Mesenchymal stem cell (in vitro differentiated cells and primary cell): ENCODE measurements around the gene PPP6R3.

Source experiments
- DNase-seq: peaks from one replicate; pipeline ENCODE4 v3.0.0-alpha.2; 2013
- H2AFZ ChIP-seq: one replicate; pipeline ENCODE4 v1.6.1; 2013; ENCODE audit warnings: low read depth, mild to moderate bottlenecking, control low read depth, inconsistent platforms, low read length, moderate library complexity
- H2AK5ac ChIP-seq: 2 replicates; pipeline ENCODE4 v1.6.1; 2013; ENCODE audit warnings: low read length, moderate library complexity, mild to moderate bottlenecking, inconsistent platforms; ENCODE audit not compliant: severe bottlenecking
- H2BK120ac ChIP-seq: one replicate; pipeline ENCODE4 v1.6.1; 2013; ENCODE audit warnings: low read depth, mild to moderate bottlenecking, inconsistent platforms, low read length, moderate library complexity
- H2BK12ac ChIP-seq, 2 experiments: one replicate each; pipeline ENCODE4 v1.6.1; 2013; ENCODE audit warnings: inconsistent platforms in 2 of 2, low read length in 2 of 2, mild to moderate bottlenecking in 2 of 2, moderate library complexity in 2 of 2, control low read depth in 1 of 2
- H2BK15ac ChIP-seq: one replicate; pipeline ENCODE4 v1.6.1; 2013; ENCODE audit warnings: mild to moderate bottlenecking, low read depth, inconsistent platforms; ENCODE audit not compliant: poor library complexity, severe bottlenecking
- H2BK5ac ChIP-seq: 2 replicates; pipeline ENCODE4 v1.6.1; 2013; ENCODE audit warnings: low read depth, mild to moderate bottlenecking, low read length, control low read depth, inconsistent platforms; ENCODE audit not compliant: poor library complexity, severe bottlenecking
- H3K14ac ChIP-seq, 2 experiments: one replicate each; pipeline ENCODE4 v1.6.1; 2013; ENCODE audit warnings: inconsistent platforms in 2 of 2, low read length in 2 of 2, control low read depth in 1 of 2, mild to moderate bottlenecking in 1 of 2, moderate library complexity in 1 of 2
- H3K18ac ChIP-seq, 2 experiments: one replicate each; pipeline ENCODE4 v1.6.1; 2013; ENCODE audit warnings: inconsistent platforms in 2 of 2, low read length in 2 of 2, control low read depth in 1 of 2, low read depth in 1 of 2, mild to moderate bottlenecking in 1 of 2
- H3K23ac ChIP-seq, 2 experiments: one replicate each; pipeline ENCODE4 v1.6.1; 2013; ENCODE audit warnings: inconsistent platforms in 2 of 2, low read length in 2 of 2, mild to moderate bottlenecking in 2 of 2, moderate library complexity in 2 of 2, control low read depth in 1 of 2
- H3K27ac ChIP-seq: 2 replicates; pipeline ENCODE4 v1.5.1; 2013; ENCODE audit warnings: mild to moderate bottlenecking, moderate library complexity, low read length, control low read depth, inconsistent platforms; ENCODE audit not compliant: poor library complexity, severe bottlenecking
- H3K27me3 ChIP-seq, 2 experiments: 2 replicates each; pipeline versions ENCODE4 v1.6.1 to v1.7.0; 2013; ENCODE audit warnings: low read length in 2 of 2, mild to moderate bottlenecking in 2 of 2, moderate library complexity in 2 of 2, control low read depth in 1 of 2, inconsistent platforms in 1 of 2; ENCODE audit not compliant: control insufficient read depth in 1 of 2, insufficient read depth in 1 of 2
- H3K36me3 ChIP-seq, 2 experiments: 2 replicates each; pipeline versions ENCODE4 v1.6.1 to v1.7.0; 2013; ENCODE audit warnings: low read length in 2 of 2, control low read depth in 1 of 2, inconsistent platforms in 1 of 2, low read depth in 1 of 2, mild to moderate bottlenecking in 1 of 2; ENCODE audit not compliant: insufficient read depth in 2 of 2, control insufficient read depth in 1 of 2
- H3K4ac ChIP-seq, 2 experiments: one replicate each; pipeline ENCODE4 v1.6.1; 2013; ENCODE audit warnings: inconsistent platforms in 2 of 2, low read length in 2 of 2, mild to moderate bottlenecking in 2 of 2, moderate library complexity in 2 of 2, control low read depth in 1 of 2, low read depth in 1 of 2
- H3K4me1 ChIP-seq: 2 replicates; pipeline ENCODE4 v1.6.1; 2013; ENCODE audit warnings: low read depth, low read length, control low read depth; ENCODE audit not compliant: control insufficient read depth, insufficient read depth
- H3K4me2 ChIP-seq: 2 replicates; pipeline ENCODE4 v1.6.1; 2013; ENCODE audit warnings: low read length, mild to moderate bottlenecking, inconsistent platforms; ENCODE audit not compliant: poor library complexity, severe bottlenecking
- H3K4me3 ChIP-seq, 2 experiments: 2 replicates each; pipeline versions ENCODE4 v1.5.1 to v1.7.0; 2013; ENCODE audit warnings: low read length in 2 of 2, mild to moderate bottlenecking in 2 of 2, control low read depth in 1 of 2, low read depth in 1 of 2; ENCODE audit not compliant: insufficient read depth in 1 of 2
- H3K79me1 ChIP-seq: replicated peaks from 2 replicates; pipeline ENCODE4 v1.6.1; 2013; ENCODE audit warnings: mild to moderate bottlenecking, control low read depth, low read length, inconsistent platforms; ENCODE audit not compliant: poor library complexity, severe bottlenecking
- H3K9ac ChIP-seq: 2 replicates; pipeline ENCODE4 v1.7.0; 2013; ENCODE audit warnings: mild to moderate bottlenecking, low read length, moderate library complexity
- H3K9me3 ChIP-seq: 2 replicates; pipeline ENCODE4 v1.7.0; 2013; ENCODE audit warnings: mild to moderate bottlenecking, low read length; ENCODE audit not compliant: control insufficient read depth
- H4K8ac ChIP-seq: one replicate; pipeline ENCODE4 v1.6.1; 2013; ENCODE audit warnings: inconsistent platforms, mild to moderate bottlenecking, low read length, moderate library complexity
- H4K91ac ChIP-seq: one replicate; pipeline ENCODE4 v1.6.1; 2013; ENCODE audit warnings: mild to moderate bottlenecking, low read length, inconsistent platforms
- WGBS: methylation state at CpG from one replicate; pipeline ENCODE4 v1.1.7; 2013; ENCODE audit warnings: mixed read lengths; 5-methylcytosine and 5-hydroxymethylcytosine counted together

PPP6R3 gene

GRCh38 chr11:68601147-68601546, 140.6 kb downstream of the PPP6R3 start:
- H4K91ac ChIP-seq = no peak overlapping the region
- no peak overlapping the region for H2BK15ac ChIP-seq
- no peak overlapping the region for H4K8ac ChIP-seq
- H2BK120ac ChIP-seq = no peak overlapping the region
- peaks cover 10% of the 10 kb centered on the region for H3K9me3 ChIP-seq
- H3K23ac ChIP-seq = no peak overlapping the region
- H3K14ac ChIP-seq = no peak overlapping the region
- H3K27me3 ChIP-seq = no peaks in the 10 kb centered on the region
- DNase-seq = no peak
- H3K4me3 ChIP-seq = no peak overlapping the region
- H3K4me1 ChIP-seq = peaks cover 6% of the 10 kb centered on the region
- WGBS = 100% methylated on average over 6 of the region's 7 CpGs
- H3K9ac ChIP-seq = no peak overlapping the region
- no peak overlapping the region for H3K27ac ChIP-seq
- peaks cover 56 to 98% of the 10 kb centered on the region in 2 experiments for H3K36me3 ChIP-seq
- no peak overlapping the region for H2AK5ac ChIP-seq
- H2BK12ac ChIP-seq = no peak overlapping the region
- H3K4ac ChIP-seq = no peak overlapping the region
- no peak overlapping the region for H3K18ac ChIP-seq
- H3K79me1 ChIP-seq = peaks cover 44% of the 10 kb centered on the region
- no peak overlapping the region for H2AFZ ChIP-seq
- no peak overlapping the region for H3K4me2 ChIP-seq
- no peak overlapping the region for H2BK5ac ChIP-seq

- no peak overlapping the region for H4K8ac ChIP-seq
- H4K91ac ChIP-seq = no peak overlapping the region
- no peak overlapping the region for H3K23ac ChIP-seq
- peaks cover 12% of the 10 kb centered on the region for H3K79me1 ChIP-seq
- H3K14ac ChIP-seq = no peak overlapping the region
- WGBS = 96% methylated on average over 11 of the region's 13 CpGs
- H3K9ac ChIP-seq = no peak overlapping the region
- no peaks in the 10 kb centered on the region for H3K4me1 ChIP-seq
- H2AK5ac ChIP-seq = no peak overlapping the region
- H3K18ac ChIP-seq = no peak overlapping the region
- no peak overlapping the region for H3K27ac ChIP-seq
- no peak overlapping the region for H2AFZ ChIP-seq
- H3K9me3 ChIP-seq = peaks cover 11% of the 10 kb centered on the region
- no peak overlapping the region for H3K4ac ChIP-seq
- DNase-seq = no peak
- no peak overlapping the region for H2BK12ac ChIP-seq
- H3K27me3 ChIP-seq = no peaks in the 10 kb centered on the region
- peaks cover 48 to 99% of the 10 kb centered on the region in 2 experiments for H3K36me3 ChIP-seq
- no peak overlapping the region for H2BK120ac ChIP-seq
- H2BK5ac ChIP-seq = no peak overlapping the region
- H3K4me2 ChIP-seq = no peak overlapping the region
- H3K4me3 ChIP-seq = no peak overlapping the region
- no peak overlapping the region for H2BK15ac ChIP-seq
Measured at GRCh38 chr11:68609761-68610160, 149.2 kb downstream of the PPP6R3 start.

DNA sequence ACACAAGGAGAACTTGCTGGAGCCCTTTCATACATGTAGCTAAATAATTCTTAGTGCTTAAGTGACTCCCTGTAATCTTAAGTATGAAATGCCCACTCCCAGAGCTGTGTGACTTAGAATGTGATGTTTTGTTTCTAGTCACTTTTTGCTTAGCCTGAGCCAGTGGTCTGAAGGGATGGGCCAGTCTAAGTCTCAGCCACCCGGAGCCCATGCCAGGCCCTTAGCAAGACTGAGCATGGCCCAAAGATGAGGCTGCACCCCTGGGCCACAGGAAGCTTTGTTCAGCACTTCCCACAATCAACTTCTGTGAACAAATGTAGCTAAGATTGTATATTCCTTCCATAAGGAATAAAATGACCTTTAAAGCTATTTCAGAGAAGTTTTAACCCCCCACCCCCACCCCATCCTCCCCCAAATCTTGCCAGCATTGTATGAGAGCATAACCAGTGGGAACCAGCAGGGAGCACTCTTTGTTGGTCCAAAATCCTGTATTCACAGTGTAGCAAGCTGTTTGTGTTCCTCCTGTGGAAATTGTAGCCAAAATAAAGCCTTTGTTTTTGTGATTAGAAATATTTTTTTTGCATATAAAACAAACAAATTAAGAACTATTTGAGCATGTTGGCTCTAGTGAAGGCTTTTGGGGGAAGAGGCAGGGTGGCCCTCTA, 150.0 kb downstream of the PPP6R3 start:
- H3K36me3 ChIP-seq = peaks cover 51 to 99% of the 10 kb centered on the region in 2 experiments
- no peak overlapping the region for H2BK120ac ChIP-seq
- H2BK12ac ChIP-seq = no peak overlapping the region
- H3K9me3 ChIP-seq = peaks cover 7% of the 10 kb centered on the region
- H2AK5ac ChIP-seq = no peak overlapping the region
- no peaks in the 10 kb centered on the region for H3K27me3 ChIP-seq
- H3K79me1 ChIP-seq = peaks cover 11% of the 10 kb centered on the region
- no peak overlapping the region for H2BK5ac ChIP-seq
- H3K4me2 ChIP-seq = no peak overlapping the region
- no peak overlapping the region for H3K14ac ChIP-seq
- no peak overlapping the region for H3K9ac ChIP-seq
- H4K91ac ChIP-seq = no peak overlapping the region
- H3K27ac ChIP-seq = no peak overlapping the region
- H3K4me3 ChIP-seq = no peak overlapping the region
- no peak overlapping the region for H2BK15ac ChIP-seq
- WGBS = no CpG with 5 or more reads among the region's 1 CpG
- no peak overlapping the region for H2AFZ ChIP-seq
- DNase-seq = peak; percentile 18
- no peak overlapping the region for H3K18ac ChIP-seq
- peaks cover under 1% of the 10 kb centered on the region for H3K4me1 ChIP-seq
- H3K23ac ChIP-seq = no peak overlapping the region
- H3K4ac ChIP-seq = no peak overlapping the region
- no peak overlapping the region for H4K8ac ChIP-seq

DNA sequence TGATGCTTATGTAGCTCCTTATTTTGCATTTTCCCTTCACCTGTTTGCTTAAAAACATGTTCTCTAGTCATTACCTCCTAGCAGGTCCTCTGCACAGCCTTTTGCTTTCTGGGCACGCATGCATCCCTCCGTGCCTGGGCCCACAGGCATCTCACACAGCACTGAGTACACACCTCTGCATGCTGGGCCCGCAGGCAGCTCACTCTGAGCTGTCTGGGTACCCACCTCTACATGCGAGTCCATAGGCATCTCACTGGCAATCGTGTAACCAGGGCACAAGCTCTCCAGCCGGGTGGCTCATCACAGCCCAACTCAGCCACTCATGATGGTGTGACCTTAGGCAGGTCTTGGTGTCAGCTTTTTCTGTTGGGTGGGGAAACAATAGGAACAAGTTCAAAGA, 155.1 kb downstream of the PPP6R3 start:
- H2BK5ac ChIP-seq = no peak overlapping the region
- peaks cover 35 to 60% of the 10 kb centered on the region in 2 experiments for H3K36me3 ChIP-seq
- no peaks in the 10 kb centered on the region for H3K9me3 ChIP-seq
- H3K18ac ChIP-seq = no peak overlapping the region
- H3K23ac ChIP-seq = no peak overlapping the region
- no peak overlapping the region for H2AFZ ChIP-seq
- H3K4me2 ChIP-seq = no peak overlapping the region
- no peak overlapping the region for H2BK12ac ChIP-seq
- no peak overlapping the region for H3K14ac ChIP-seq
- no peak overlapping the region for H3K4ac ChIP-seq
- H3K27ac ChIP-seq = no peak overlapping the region
- H3K4me1 ChIP-seq = peaks cover 4% of the 10 kb centered on the region
- no peak for DNase-seq
- H2AK5ac ChIP-seq = no peak overlapping the region
- H3K4me3 ChIP-seq = no peak overlapping the region
- H4K8ac ChIP-seq = no peak overlapping the region
- no peak overlapping the region for H2BK15ac ChIP-seq
- WGBS = 96% methylated on average over 6 of the region's 6 CpGs
- no peak overlapping the region for H4K91ac ChIP-seq
- H3K79me1 ChIP-seq = peaks cover 10% of the 10 kb centered on the region
- no peak overlapping the region for H3K9ac ChIP-seq
- H3K27me3 ChIP-seq = peaks cover 0 to 10% of the 10 kb centered on the region in 2 experiments
- H2BK120ac ChIP-seq = no peak overlapping the region
